T-cell (primary cell): ENCODE measurements around the gene TUT1. TPM values are rescaled to one million over a fixed set of nuclear protein-coding genes. Genes with fewer than 3 reads are reported as not detected.

Experiments used
- ATAC-seq, 4 experiments: fragments of 200-7000 bp in 3 of 4; fragments of 150-1000 bp in 1 of 4; cut with Tn5 transposase; replicated peaks in 1 of 4; 1 replicate in 3 of 4; 2 replicates in 1 of 4; pipeline ENCODE4 v1.10.0; 2021; ENCODE audit warnings: moderate library complexity in 3 of 4, mild to moderate bottlenecking in 2 of 4, moderate number of reproducible peaks in 1 of 4
- CTCF ChIA-PET, 2 donors: fragments of 300-600 bp; sonication (Branson Sonifier 250); formaldehyde crosslinking; loops; one replicate each; lab custom pipeline; 2022; ENCODE audit warnings: antibody characterized with exemption in 2 of 2; lab: Charles Lee
- POLR2A ChIA-PET, 2 donors: fragments of 300-600 bp; sonication (Branson Sonifier 250); formaldehyde crosslinking; loops; one replicate each; lab custom pipeline; 2022; ENCODE audit warnings: antibody characterized with exemption in 2 of 2; lab: Charles Lee
- DNase-seq, 35 experiments: peaks; one replicate each; pipeline versions ENCODE4 v3.0.0 to v3.0.0-alpha.2; 2013 to 2023
- H3K27ac ChIP-seq: one replicate; pipeline ENCODE4 v1.5.1; 2013; ENCODE audit warnings: low read length
- H3K27me3 ChIP-seq, 2 experiments: replicated peaks in 1 of 2; 1 replicate in 1 of 2; 2 replicates in 1 of 2; pipeline versions ENCODE4 v1.6.1 to v1.7.0; 2013; ENCODE audit warnings: low read length in 1 of 2, mixed read lengths in 1 of 2; ENCODE audit not compliant: control insufficient read depth in 2 of 2, insufficient read depth in 2 of 2; ENCODE audit errors: extremely low read depth in 1 of 2
- H3K36me3 ChIP-seq, 2 donors: 1 replicate in 1 of 2; 2 replicates in 1 of 2; pipeline versions ENCODE4 v1.6.1 to v1.7.0; 2013; ENCODE audit warnings: low read length in 1 of 2; ENCODE audit not compliant: control insufficient read depth in 2 of 2, insufficient read depth in 1 of 2; ENCODE audit errors: extremely low read depth in 1 of 2
- H3K4me1 ChIP-seq, 2 experiments: 1 replicate in 1 of 2; 2 replicates in 1 of 2; pipeline versions ENCODE4 v1.6.1 to v1.7.0; 2013; ENCODE audit warnings: low read length in 2 of 2, mixed read lengths in 1 of 2; ENCODE audit not compliant: insufficient read depth in 2 of 2, control insufficient read depth in 1 of 2; ENCODE audit errors: extremely low read depth in 1 of 2
- H3K4me3 ChIP-seq, 2 donors: 1 replicate in 1 of 2; 2 replicates in 1 of 2; pipeline versions ENCODE4 v1.5.1 to v1.7.0; 2013; ENCODE audit warnings: mild to moderate bottlenecking in 2 of 2, low read length in 1 of 2, moderate library complexity in 1 of 2; ENCODE audit not compliant: control insufficient read depth in 1 of 2; ENCODE audit errors: extremely low read depth in 1 of 2
- H3K9me3 ChIP-seq: 2 replicates; pipeline ENCODE4 v1.7.0; 2013
- H3K27ac Mint-ChIP-seq, 2 donors: one replicate each; pipeline ENCODE4 v1.8.0; 2020 to 2021; ENCODE audit warnings: mild to moderate bottlenecking in 2 of 2, mixed read lengths in 2 of 2
- H3K27me3 Mint-ChIP-seq, 2 donors: one replicate each; pipeline ENCODE4 v1.8.0; 2021 to 2022; ENCODE audit warnings: mixed read lengths in 2 of 2
- H3K36me3 Mint-ChIP-seq: one replicate; pipeline ENCODE4 v1.8.0; 2021; ENCODE audit warnings: mixed read lengths
- H3K4me1 Mint-ChIP-seq, 3 donors: one replicate each; pipeline ENCODE4 v1.8.0; 2020 to 2022; ENCODE audit warnings: mixed read lengths in 3 of 3, mild to moderate bottlenecking in 1 of 3
- H3K4me3 Mint-ChIP-seq, 3 donors: one replicate each; pipeline ENCODE4 v1.8.0; 2020 to 2022; ENCODE audit warnings: mild to moderate bottlenecking in 3 of 3, mixed read lengths in 3 of 3, moderate library complexity in 3 of 3
- H3K9me3 Mint-ChIP-seq, 3 donors: one replicate each; pipeline ENCODE4 v1.8.0; 2020 to 2022; ENCODE audit warnings: mixed read lengths in 3 of 3
- WGBS: methylation state at CpG from one replicate; pipeline ENCODE4 v1.1.5; 2013; ENCODE audit warnings: missing lambda C conversion rate; ENCODE audit not compliant: insufficient coverage; 5-methylcytosine and 5-hydroxymethylcytosine counted together
- total RNA-seq, 35 experiments: library from RNA in 6 of 35; stranded (reverse) in 6 of 35; fragments of 120-200 nt in 1 of 35; gene quantifications; one replicate each; pipeline versions ENCODE4 v1.2.1 to v1.2.4 and lab custom pipeline; 2013 to 2026

The TUT1 gene
- total RNA-seq, 5 donors from 2014 or later (not counting 1 experiment from before 2014, with no cell fraction given) = 35.2 to 56.0 (median 42.9) TPM

- peaks cover 51 to 60% (median 56%) of the 10 kb centered on the region in 3 donors for H3K4me1 Mint-ChIP-seq
- no peaks in the 10 kb centered on the region for H3K27me3 Mint-ChIP-seq
- ChIA-PET POLR2A (interaction anchor here in 1 of 2 donors (0.5 kb wide), 1 partner anchor 11 kb away, joined by 3 read pairs; no protein-coding TSS in a partner anchor), CTCF (interaction anchor here in 1 of 2 donors (0.7 kb wide), 1 partner anchor 106 kb away, joined by 3 read pairs; no protein-coding TSS in a partner anchor)
- no peak for DNase-seq
- peaks cover 42% of the 10 kb centered on the region for H3K36me3 Mint-ChIP-seq
- H3K4me3 Mint-ChIP-seq = no peak overlapping the region
- 95% methylated on average over 4 of the region's 4 CpGs for WGBS
- Histone ChIP-seq H3K27me3 (no peaks in the 10 kb centered on the region), H3K4me3 (no peak overlapping the region), H3K9me3 (no peaks in the 10 kb centered on the region), H3K27ac (no peak overlapping the region), H3K36me3 (peaks cover 10 to 75% of the 10 kb centered on the region in 2 donors), H3K4me1 (peaks cover 3 to 45% of the 10 kb centered on the region in 2 experiments)
- no peak overlapping the region for H3K27ac Mint-ChIP-seq
- ATAC-seq = no peak
- no peaks in the 10 kb centered on the region for H3K9me3 Mint-ChIP-seq
These were observed 16.4 kb upstream of the TUT1 start for GRCh38 chr11:62607714-62608113.

GRCh38 chr11:62605902-62606301 is 14.6 kb upstream of the TUT1 start:
- Histone ChIP-seq H3K27ac (no peak overlapping the region), H3K36me3 (peaks cover 10 to 74% of the 10 kb centered on the region in 2 donors), H3K27me3 (no peaks in the 10 kb centered on the region), H3K4me3 (no peak overlapping the region), H3K4me1 (peaks cover 2 to 46% of the 10 kb centered on the region in 2 experiments), H3K9me3 (no peaks in the 10 kb centered on the region)
- Mint-ChIP-seq H3K9me3 (no peaks in the 10 kb centered on the region), H3K4me3 (no peak overlapping the region), H3K36me3 (peaks cover 42% of the 10 kb centered on the region), H3K27me3 (no peaks in the 10 kb centered on the region), H3K27ac (no peak overlapping the region), H3K4me1 (peaks cover 46 to 53% (median 49%) of the 10 kb centered on the region in 3 donors)
- ATAC-seq = no peak
- no peak for DNase-seq
- POLR2A ChIA-PET = interaction anchor here (0.6 to 0.8 kb wide), 2 partner anchors 40 to 166 kb away, joined by 3 to 5 read pairs; partner anchors contain the start of genes GANAB (in 1 of the 2) and TAF6L (in 1 of the 2)
- CTCF ChIA-PET = no interaction called here
- 98% methylated on average over 5 of the region's 15 CpGs for WGBS

GRCh38 chr11:62605467-62605866 is 14.1 kb upstream of the TUT1 start:
- H3K4me1 ChIP-seq = peaks cover 1 to 44% of the 10 kb centered on the region in 2 experiments
- Mint-ChIP-seq H3K36me3 (peaks cover 40% of the 10 kb centered on the region), H3K27ac (no peak overlapping the region), H3K4me1 (peaks cover 46 to 52% (median 47%) of the 10 kb centered on the region in 3 donors), H3K9me3 (no peaks in the 10 kb centered on the region), H3K4me3 (no peak overlapping the region), H3K27me3 (no peaks in the 10 kb centered on the region)
- ATAC-seq (no peak), DNase-seq (no peak)
- no peak overlapping the region for H3K4me3 ChIP-seq
- WGBS = 100% methylated on average over 3 of the region's 6 CpGs
- CTCF ChIA-PET = no interaction called here
- H3K9me3 ChIP-seq = no peaks in the 10 kb centered on the region
- H3K27ac ChIP-seq = no peak overlapping the region
- H3K36me3 ChIP-seq = peaks cover 10 to 70% of the 10 kb centered on the region in 2 donors
- no peaks in the 10 kb centered on the region for H3K27me3 ChIP-seq
- POLR2A ChIA-PET = interaction anchor here (0.6 to 0.8 kb wide), 3 partner anchors 41 to 175 kb away, joined by 3 to 5 read pairs (median 3); partner anchors contain the start of genes GANAB (in 1 of the 2) and TAF6L (in 1 of the 2)

GRCh38 chr11:62604460-62605120 is 13.3 kb upstream of the TUT1 start:
- WGBS = 98% methylated on average over 4 of the region's 13 CpGs
- Histone ChIP-seq H3K9me3 (no peaks in the 10 kb centered on the region), H3K4me1 (peaks cover 8 to 44% of the 10 kb centered on the region in 2 experiments), H3K36me3 (peaks cover 10 to 64% of the 10 kb centered on the region in 2 donors), H3K27me3 (no peaks in the 10 kb centered on the region), H3K27ac (no peak overlapping the region), H3K4me3 (no peak overlapping the region)
- Mint-ChIP-seq H3K4me1 (peaks cover 46 to 54% (median 48%) of the 10 kb centered on the region in 3 donors), H3K27ac (peak overlapping the region in 1 of 2 donors; percentile 82), H3K36me3 (peaks cover 41% of the 10 kb centered on the region), H3K4me3 (peak overlapping the region in 1 of 3 donors; percentile 10), H3K9me3 (no peaks in the 10 kb centered on the region), H3K27me3 (no peaks in the 10 kb centered on the region)
- POLR2A ChIA-PET = interaction anchor here (0.5 to 1.0 kb wide), 7 partner anchors 12 to 70 kb away, joined by 3 to 6 read pairs (median 4); partner anchors contain the start of gene B3GAT3 (in 1 of the 2)
- no peak for ATAC-seq
- no peak for DNase-seq
- CTCF ChIA-PET = no interaction called here

GRCh38 chr11:62603776-62604299 is 12.5 kb upstream of the TUT1 start:
- H3K4me3 ChIP-seq = no peak overlapping the region
- peaks cover 10 to 56% of the 10 kb centered on the region in 2 donors for H3K36me3 ChIP-seq
- Mint-ChIP-seq H3K27ac (peak overlapping the region; percentile 74 to 82), H3K4me3 (peak overlapping the region; percentile 59 to 71 (median 71)), H3K4me1 (peaks cover 47 to 55% (median 49%) of the 10 kb centered on the region in 3 donors), H3K27me3 (no peaks in the 10 kb centered on the region), H3K9me3 (no peaks in the 10 kb centered on the region), H3K36me3 (peaks cover 41% of the 10 kb centered on the region)
- ATAC-seq (no peak), DNase-seq (no peak)
- WGBS = 100% methylated on average over 4 of the region's 8 CpGs
- ChIA-PET CTCF (no interaction called here), POLR2A (interaction anchor here (0.5 to 1.0 kb wide), 5 partner anchors 11 to 71 kb away, joined by 3 to 4 read pairs (median 4); no protein-coding TSS in a partner anchor)
- no peaks in the 10 kb centered on the region for H3K9me3 ChIP-seq
- H3K27me3 ChIP-seq = no peaks in the 10 kb centered on the region
- H3K27ac ChIP-seq = no peak overlapping the region
- peaks cover 10 to 41% of the 10 kb centered on the region in 2 experiments for H3K4me1 ChIP-seq

- H3K27me3 ChIP-seq = no peaks in the 10 kb centered on the region
- ChIA-PET POLR2A (interaction anchor here in 1 of 2 donors (0.5 kb wide), 1 partner anchor 227 kb away, joined by 3 read pairs; no protein-coding TSS in a partner anchor), CTCF (no interaction called here)
- no peaks in the 10 kb centered on the region for H3K9me3 ChIP-seq
- H3K4me3 ChIP-seq = no peak overlapping the region
- H3K4me1 ChIP-seq = peaks cover 14 to 41% of the 10 kb centered on the region in 2 experiments
- peaks cover 44% of the 10 kb centered on the region for H3K36me3 Mint-ChIP-seq
- H3K4me1 Mint-ChIP-seq = peaks cover 51 to 57% (median 54%) of the 10 kb centered on the region in 3 donors
- DNase-seq = no peak
- H3K36me3 ChIP-seq = peaks cover 10 to 56% of the 10 kb centered on the region in 2 donors
- peak overlapping the region; percentile 59 to 71 (median 71) for H3K4me3 Mint-ChIP-seq
- H3K27ac ChIP-seq = no peak overlapping the region
- peak overlapping the region; percentile 74 to 82 for H3K27ac Mint-ChIP-seq
- 98% methylated on average over 11 of the region's 13 CpGs for WGBS
- no peak for ATAC-seq
- H3K27me3 Mint-ChIP-seq = no peaks in the 10 kb centered on the region
- H3K9me3 Mint-ChIP-seq = no peaks in the 10 kb centered on the region
These were observed 11.7 kb upstream of the TUT1 start for GRCh38 chr11:62603072-62603408.
